Astrocyte (in vitro differentiated cells and primary cell): ENCODE data around the gene DGKQ.

Source experiments
- CTCF ChIP-seq: IDR thresholded peaks from 2 replicates; pipeline ENCODE4 v1.5.1; 2011; ENCODE audit warnings: low read depth, mild to moderate bottlenecking, inconsistent platforms, low read length, moderate library complexity; ENCODE audit not compliant: insufficient read depth
- EZH2 ChIP-seq: IDR thresholded peaks from 2 replicates; pipeline ENCODE4 v1.6.1; 2012; ENCODE audit warnings: mild to moderate bottlenecking, low read length, inconsistent platforms; ENCODE audit not compliant: insufficient read depth

GRCh38 chr4:951594-952468 is 21.5 kb downstream of the DGKQ start:
- no peak for TF ChIP-seq CTCF
- no peak for TF ChIP-seq EZH2
